ENCODE results near the gene NRG2.

GRCh38 chr5:140075371-140075770 is 32.3 kb upstream of the NRG2 start:
- TF ChIP-seq CTCF (IDR thresholded peaks at IDR 0.05): peak in 1 of 6 experiments; percentile 4
- no peak for TF ChIP-seq POLR2A (IDR thresholded peaks at IDR 0.05)
